Glomerular visceral epithelial cell (primary cell): Measurements from ENCODE around the gene MTMR6.
A peak's percentile ranks its signal among the peaks of the same experiment; 100 is the strongest.
"Not testable (repeated sequence)": the region's sequence is repeated elsewhere in the genome, so short reads cannot be mapped to it uniquely, and the experiment has no call there.

Source experiments
- DNase-seq: peaks from one replicate; pipeline ENCODE4 v3.0.0-alpha.2; 2016; ENCODE audit errors: extremely low spot score

Gene MTMR6

DNA sequence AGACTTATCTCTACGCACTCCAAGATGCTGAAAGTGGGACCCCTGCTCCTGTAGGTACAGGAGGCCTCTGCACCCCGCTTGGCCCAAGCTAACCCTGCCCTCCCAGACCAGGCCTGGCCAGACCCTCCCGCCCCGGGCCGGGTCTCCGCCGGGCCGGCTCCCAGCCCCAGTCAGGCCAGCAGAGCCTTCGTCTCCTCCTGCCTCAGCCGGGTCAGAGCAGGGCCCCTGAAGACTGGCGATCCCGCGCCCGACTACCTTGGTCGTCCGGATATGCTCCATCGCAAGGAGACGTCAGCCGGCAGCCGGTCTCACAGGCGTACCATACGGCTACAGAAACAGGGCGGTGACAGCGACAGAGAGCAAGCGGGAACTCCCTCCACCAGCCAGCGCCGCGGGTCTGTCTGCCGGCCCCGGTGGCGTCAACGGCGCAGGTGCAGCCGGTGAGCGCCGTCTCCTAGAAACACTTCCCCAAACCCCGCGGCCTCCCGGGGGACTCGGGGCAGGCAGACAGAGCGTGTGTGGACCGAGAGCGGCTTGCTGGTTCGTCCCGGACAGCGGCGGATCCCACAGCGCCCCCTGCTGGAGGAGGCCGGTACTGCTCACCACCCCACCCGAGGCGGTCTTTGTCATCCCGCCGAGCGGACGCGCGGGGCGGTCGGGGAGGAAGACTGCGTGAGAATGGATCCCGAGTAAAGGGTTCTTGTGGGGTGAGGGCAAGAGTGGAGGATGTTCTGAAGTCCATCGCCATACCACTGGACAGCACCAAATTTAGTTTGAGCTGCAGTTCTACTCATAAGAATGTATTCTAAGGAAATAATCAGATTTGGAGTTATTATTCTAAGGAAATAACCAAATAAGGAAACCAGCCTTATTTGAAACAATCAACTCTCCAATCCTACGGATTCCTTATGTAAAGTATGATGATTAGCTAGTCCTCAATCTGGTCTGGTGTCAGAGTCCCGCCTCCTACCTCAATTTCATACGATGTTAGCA lies at the start of gene MTMR6:
Gene MTMR6 (minus strand): TSS at position 520 of the 993 bp plus-strand sequence. CDS start 241 bp downstream, at position 279.
- peak; percentile 91 for DNase-seq

DNA sequence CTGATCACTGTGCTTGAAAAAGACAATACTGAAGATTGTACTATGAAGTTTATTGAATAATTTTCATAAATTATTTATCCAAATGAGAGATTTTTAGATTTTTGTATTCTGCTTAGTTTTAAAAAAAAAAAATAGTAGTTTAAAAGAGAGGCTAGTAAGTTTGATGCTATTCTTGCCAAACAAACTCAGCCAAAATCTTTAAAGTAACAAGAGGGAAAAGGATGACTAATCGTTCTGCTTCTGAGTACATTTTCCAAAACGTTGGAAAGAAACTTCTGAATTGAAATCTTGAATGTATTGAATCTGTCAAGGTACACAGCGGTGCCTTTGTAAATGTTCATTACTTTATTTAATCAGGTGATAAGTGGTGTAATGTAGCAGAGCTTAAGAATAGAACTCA lies 48.6 kb upstream of the MTMR6 start:
- DNase-seq: no peak

DNA sequence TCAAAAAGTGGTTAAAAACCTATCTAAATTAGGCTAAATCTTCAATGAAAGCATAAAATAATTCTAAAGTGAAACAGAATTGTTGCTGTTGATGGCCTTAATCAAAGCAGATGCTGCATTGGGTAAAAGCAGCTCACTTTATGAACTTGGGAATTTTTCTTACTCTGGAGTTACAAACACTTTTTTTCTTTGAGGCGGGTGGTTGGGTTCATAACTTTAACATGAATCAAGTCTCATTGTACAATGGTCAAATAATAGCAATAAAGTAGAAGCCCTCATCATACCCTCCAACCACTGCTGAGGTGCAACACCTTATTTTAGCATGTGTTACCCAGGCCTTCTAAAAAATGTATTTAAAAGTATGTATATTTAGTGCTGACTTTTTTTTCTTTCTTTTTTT lies 43.3 kb upstream of the MTMR6 start:
- no peak for DNase-seq

DNA sequence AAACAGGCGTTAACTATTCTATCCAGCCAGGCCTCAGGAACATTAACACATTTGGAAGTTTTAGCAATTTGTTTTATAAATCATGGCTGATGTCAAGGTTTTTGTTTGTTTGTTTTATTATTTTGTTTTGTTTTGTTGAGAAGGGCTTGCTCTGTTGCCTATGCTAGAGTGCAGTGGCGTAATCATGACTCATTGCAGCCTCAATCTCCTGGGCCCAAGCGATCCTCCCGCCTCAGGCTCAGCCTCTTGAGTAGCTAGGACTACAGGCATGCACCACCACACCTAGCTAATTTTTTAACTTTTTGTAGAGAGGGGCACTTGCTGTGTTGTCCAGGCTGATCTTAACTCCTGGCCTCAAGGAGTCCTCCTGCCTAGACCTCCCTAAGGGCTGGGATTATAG lies 42.4 kb upstream of the MTMR6 start:
- DNase-seq: no peak

DNA sequence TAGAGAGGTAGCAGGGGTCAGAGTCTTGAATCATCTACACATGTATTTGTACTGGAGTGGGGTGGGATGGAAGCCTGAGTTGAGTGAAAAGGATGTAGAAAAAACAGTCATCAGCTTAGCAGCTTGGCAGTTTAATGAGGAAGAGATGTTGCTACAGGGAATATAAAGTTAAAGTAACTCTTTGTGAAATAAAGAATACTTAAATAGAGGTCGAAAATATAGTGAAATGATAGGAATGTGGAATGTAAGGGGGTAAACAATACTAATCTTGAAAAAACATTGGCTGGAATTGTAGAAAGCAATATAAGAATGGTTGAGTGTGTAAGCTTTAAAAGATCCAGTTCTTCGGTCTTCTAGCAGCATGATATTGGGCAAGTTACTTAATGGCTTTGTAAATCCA lies 36.8 kb upstream of the MTMR6 start:
- DNase-seq: no peak

DNA sequence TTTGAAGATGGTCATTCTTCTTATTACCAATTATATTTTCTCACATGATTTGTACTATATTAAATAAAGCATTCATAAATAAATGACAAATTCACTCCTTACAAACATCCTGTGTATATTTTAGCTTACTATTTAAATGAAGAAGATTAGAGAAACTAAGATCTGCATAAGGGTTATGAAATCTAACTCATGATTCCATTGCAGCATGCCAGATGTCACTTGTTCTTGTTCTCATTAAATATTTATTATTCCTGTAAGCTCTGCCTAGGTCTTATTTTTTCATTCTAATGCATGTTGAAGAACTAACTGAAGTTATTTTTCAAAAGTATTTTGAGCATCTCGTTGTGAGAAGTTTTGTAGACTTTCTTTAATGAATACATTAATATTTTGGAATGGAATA lies 32.5 kb upstream of the MTMR6 start:
- no peak for DNase-seq

DNA sequence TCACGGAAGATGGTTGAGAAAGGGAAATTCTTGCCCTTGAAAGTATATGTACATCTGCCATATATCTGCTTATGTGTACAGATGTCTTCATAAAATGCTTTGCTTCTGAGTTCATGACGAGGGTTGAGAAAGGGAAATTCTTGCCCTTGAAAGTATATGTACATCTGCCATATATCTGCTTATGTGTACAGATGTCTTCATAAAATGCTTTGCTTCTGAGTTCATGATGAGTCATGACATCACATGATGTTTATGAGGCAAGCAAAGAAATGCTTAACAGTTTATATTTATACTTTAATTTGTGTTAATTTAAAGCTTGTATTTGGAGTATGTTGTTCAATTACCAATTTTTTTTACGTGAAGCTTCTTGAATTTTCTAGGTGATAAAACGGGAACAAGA lies 31.7 kb upstream of the MTMR6 start:
- DNase-seq: not testable (repeated sequence)

DNA sequence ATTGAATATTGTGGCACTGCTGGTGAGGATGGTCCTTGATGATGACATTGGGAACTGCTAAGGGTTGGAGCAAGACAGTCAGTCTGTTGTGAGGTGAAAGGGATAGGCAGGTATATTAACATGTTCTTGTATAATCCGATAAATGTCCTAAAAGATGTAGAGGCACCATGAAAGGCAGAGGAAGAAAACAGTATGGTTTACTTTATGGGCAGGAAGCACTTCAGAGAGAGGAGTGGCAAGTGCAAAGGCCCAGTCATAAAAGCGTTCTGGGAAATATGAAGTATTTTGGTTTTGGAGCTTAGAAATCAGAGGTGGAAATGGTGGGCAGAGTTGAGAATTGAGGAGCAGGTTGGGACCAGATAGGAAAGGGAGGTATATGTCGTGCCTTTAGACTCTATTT lies 23.6 kb upstream of the MTMR6 start:
- DNase-seq: no peak

DNA sequence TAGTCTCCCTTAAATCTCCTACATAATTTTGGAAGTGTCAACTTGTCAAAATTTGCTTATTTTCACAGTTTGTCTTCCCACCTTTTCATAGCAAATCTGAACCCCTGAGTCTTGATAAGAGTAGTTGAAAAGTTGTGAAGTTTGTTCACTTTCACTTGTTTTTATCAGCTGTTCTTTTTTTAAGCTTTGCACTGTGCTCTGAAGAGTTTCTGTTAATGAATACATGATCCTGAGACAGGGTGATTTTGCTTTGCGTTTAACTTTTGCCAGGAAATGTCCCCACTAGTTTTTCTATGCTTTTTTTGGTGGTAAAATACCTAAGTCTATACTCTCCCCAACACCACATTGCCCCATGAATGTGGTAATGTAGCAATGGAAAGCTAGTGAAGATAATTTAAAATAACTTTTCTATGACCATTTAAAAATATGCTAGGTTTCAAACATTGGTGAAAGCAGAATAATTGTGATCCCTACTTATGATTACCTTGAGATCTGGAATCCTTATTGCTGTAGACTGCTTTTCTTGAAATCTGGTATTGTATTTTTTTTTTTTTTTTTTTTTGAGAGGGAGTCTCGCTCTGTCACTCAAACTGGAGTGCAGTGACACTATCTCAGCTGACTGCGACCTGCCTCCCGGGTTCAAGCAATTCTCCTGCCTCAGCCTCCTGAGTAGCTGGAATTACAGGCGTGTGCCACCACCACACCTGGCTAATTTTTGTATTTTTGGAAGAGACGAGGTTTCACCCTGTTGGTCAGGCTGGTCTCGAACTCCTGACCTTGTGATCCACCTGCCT lies 19.6 kb upstream of the MTMR6 start:
- DNase-seq: no peak

DNA sequence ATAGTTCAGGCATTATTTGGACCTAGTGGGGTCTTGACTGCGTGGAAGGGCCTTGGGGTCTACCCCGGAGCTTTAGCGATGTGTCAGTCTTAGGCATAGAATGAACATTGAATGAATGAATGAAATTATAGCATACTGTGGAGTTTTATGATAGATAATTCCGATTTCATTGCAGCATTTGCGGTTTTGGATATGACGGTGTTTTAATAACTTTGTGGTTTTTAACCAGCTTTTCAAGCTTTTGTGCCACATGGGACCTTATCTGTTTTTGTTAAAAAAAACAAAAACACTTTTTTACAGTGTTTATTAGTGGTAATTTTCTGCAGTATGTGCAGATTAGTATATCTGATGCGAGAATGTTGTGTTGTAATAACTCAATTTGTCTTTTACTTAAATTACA lies 14.8 kb upstream of the MTMR6 start:
- DNase-seq: no peak

DNA sequence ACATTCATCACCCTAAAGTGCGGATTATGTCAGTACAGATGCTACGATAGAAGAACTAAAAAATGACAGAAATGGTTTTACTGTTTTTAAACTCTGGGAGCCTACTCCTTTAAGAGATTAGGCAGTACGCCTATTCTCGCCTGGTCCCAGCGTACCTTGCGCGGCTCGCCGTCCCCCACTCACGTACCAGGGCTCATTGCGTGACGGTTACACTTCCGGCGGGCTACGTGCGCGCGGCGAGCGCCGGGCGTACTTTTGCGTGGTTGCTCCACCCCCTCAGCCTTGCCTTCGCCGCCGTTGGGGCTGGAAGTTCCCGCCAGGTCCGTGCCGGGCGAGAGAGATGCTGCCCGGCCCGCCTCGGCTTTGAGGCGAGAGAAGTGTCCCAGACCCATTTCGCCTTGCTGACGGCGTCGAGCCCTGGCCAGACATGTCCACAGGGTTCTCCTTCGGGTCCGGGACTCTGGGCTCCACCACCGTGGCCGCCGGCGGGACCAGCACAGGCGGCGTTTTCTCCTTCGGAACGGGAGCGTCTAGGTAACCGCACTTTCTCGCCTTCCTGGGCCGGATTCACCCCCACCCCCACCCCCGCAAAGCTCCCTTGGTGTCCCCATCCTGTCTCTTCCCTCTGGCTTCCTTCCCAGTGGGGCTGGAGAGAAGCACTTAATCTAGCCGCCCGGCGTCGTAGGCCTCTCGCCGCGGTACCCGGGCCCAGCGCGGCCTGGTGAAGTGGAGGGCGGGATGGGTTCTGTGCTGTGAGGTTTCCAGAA lies 14.2 kb upstream of the MTMR6 start, which contains the start of gene NUP58:
Gene NUP58 (plus strand): TSS at position 279 of the 767 bp plus-strand sequence. CDS start 149 bp downstream, at position 428.
- DNase-seq: peak; percentile 94

DNA sequence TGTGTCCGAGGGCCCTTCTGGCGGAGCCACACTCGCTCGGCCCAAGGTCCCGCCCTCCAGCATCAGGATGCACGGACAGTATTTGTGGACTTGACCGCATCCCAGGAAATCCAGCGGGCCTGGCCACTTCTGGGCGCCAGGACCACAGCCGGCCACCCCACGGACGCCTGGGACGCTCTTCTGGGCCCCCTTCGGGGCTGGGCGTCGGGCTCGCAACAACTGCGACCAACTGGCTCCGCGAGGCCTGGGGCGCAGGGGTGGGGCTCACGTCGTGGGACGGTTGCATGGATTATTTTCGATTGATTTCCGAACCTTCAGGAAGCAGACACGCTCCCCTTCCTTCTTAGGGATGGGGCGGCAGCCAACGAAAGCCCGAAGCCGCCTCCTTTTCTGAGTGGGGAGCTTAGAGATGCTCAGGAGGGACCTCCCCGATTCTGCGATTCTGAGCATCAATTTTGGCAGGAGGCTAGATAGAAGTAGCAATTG lies 13.6 kb upstream of the MTMR6 start:
- DNase-seq: no peak

DNA sequence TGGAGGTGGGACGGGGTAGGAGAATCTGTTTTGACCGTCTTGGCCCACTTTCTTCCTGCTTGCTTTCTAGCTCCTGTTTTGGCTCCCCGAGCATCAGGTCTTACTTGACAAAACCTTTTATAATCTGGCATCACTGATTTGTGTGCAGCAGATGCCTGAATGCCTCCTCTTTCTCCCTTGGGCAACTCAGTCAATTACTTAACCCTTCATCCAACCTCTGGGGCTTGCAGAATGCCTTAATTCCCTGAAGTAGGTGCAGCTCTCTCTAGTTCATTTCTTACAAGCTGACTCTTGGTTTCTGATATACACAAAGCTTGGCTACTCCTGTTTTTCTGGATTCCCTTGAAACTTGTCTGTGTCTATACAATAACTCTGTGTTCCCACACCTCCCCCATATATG lies 8.4 kb upstream of the MTMR6 start:
- DNase-seq: no peak

DNA sequence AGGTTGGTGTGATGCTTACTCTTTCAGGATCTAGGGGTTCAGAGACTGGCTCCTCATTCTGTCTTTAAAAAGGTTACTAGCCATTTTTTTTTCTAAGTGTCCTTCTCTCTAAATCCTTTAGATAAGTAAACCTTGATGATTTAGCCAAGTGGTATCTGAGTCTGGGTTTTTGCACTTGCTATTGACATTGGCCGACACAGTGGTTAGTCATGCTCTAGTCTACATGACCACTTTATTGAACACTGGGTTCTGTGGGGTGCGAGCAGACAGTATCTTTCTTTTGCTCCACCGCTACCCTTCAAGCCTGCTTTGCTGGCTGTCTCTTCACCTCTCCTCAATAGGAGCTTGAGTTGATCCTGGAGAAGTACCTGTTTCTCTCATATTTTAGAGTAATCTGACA lies 7.9 kb upstream of the MTMR6 start:
- no peak for DNase-seq

DNA sequence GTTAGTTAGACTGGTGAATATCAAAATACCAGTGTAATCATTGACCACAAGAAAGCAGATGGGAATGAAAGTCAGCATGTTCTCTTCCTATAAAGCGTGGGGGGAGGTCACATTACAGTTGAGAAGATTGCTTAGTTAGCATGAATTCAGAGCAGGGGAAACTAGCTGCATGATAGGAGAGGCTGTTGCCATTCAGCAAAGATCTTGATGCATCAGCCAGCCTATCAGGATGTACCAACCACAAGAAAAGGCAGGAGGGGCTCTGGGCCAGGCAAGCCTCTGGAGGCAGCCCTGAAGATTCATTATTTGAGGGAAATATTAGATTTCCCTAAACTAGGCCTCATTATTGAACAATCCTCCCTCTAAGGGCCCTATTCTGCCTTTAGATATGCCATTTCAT lies 5.0 kb upstream of the MTMR6 start:
- no peak for DNase-seq

DNA sequence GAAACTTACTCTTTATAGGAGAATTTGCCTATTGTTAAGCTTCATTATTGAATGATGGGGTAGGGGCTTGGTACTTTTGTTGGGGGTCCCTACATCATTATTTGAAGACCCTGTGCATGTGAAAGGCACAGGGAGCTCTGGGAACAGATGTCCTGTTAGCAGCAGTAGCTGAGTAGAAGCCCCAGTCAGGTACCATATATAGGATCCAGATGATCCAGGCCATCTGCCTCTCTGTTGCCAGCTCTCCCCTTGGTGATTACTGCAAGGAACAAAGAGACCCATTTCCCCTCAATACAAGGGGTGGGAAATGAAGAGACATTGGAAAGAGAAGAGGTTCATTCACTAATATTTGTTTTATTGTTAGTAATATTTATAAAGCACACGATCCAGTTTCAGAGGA lies 4.4 kb upstream of the MTMR6 start:
- no peak for DNase-seq

DNA sequence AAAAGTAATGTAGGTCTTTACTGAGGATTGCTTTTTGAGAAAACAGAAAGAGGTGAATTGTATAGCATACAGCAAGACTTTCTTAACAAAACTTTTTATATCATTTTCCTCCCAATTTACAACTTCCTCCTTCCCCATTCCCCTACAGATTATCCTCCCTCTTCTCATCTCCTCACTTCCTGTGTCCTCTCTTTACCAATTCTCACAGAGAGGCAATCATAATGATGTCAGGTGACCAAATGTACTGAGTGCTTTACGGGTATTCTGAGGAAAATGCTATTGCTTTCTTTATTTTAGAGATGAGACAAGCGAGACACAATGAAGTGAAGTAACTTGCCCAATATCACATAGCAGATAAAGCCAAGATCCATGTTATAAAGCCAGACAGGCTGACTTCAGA lies 1.7 kb upstream of the MTMR6 start:
- DNase-seq: no peak

DNA sequence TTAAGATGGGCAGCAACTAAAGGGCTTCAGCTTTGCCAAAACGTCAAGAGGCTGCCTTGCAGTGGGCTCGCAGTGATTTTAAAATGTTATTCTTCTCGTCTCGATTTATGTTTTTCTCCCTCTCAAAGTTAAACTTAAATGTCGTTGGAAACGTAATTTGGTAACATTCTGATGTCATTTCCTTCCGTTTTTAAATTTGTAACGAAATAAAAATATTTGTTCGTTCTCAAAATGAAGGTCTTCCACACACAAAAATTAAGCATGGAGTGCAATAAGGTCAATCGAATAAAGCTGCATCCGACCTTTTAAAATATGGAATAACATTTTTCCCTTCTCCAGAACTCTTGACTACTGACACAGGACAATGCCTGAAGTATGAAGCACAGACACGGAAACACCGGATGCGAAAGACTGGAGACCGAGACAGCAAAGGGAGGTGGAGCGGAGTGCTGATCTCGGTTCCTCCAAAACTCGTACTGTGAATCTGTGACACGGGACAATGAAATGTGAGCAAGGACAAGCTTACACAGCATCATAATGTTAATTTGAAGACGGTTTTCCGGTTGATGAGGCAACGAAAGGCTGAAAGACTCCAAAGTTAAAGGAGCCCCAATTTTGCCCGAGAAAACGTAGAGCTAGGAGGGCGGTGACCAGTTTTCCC lies 850 bp downstream of the MTMR6 start:
- peak; percentile 51 for DNase-seq

DNA sequence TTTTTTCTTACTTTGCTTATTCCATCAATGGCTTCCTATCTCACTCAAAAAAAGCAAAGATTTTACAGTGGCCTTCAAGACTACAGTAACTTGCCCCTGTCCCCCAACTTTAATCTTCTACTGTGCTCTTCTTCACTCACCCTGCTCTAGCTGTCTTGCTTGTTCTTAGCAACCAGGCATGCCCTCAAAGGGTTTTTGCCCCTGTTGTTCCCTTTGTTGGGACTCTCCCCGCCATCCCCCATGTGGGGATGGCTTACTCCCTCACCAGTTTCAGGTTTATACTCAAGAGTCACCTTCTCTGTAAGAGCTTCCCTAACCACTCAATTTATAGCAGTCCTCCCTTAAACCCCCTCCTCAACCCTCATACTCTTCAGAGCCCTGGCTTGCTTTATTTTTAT lies 5.4 kb downstream of the MTMR6 start:
- no peak for DNase-seq

DNA sequence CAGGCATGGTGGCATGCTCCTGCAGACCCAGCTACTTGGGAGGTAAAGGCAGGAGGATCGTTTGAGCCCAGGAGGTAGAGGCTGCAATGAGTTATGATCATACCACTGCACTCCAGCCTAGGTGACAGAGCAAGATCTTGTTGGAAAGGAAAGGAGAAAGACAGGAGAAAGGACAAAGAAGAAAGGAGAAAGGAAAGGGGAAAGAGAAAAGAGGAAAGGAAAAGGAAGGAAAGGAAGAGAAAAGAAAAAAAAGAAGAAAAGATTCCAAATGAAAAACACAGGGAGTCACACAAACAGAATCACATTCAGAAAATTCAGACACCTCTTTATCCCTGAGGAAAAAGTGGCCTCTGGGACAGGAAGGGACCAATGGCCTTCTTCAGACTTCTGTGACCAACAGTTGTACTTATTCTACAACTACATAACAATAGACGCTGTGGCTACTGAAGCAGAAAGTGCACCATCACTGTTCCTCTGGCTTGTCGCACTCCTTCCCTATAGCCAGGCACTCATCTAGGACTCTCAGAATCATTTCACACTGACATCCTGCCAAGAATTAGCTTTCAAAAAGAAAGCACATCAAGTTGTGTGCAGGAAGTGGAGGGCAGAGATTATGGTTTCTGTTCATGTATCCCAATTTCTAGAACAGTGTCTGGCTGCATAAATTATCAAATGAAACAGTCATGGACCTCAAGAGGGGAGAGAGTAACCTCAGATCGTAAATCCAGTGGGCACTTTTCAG lies 5.9 kb downstream of the MTMR6 start:
- DNase-seq: no peak

DNA sequence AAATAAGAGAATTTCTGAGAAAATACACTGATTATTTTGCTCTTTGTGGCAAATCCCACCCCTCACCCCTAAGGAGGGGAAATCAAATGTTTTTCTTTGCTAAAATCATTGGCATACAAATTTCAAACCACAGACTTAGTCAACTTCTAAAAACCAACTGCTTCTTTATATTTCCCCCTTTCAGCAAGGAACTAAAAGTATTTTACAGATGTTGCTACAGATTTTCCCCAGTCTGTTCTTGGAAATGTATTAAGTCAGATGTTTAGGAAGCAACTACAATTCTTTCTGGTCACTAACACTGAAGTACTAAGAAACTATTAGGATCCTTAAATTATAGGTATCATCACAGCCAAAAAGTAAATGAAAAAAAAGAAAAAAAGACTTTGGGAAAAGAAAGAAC lies 6.9 kb downstream of the MTMR6 start:
- DNase-seq: no peak
